Epithelial cell of proximal tubule (primary cell): ENCODE data around the gene ATP11A. TPM values are rescaled to one million over a fixed set of nuclear protein-coding genes. Genes with fewer than 3 reads are reported as not detected.
"Not testable (repeated sequence)": the region's sequence is repeated elsewhere in the genome, so short reads cannot be mapped to it uniquely, and the experiment has no call there.

Experiments used
- DNase-seq: peaks from one replicate; pipeline ENCODE4 v3.0.0-alpha.2; 2011; ENCODE audit warnings: low read depth
- H3K4me3 ChIP-seq: 2 replicates; pipeline ENCODE4 v1.5.1; 2011; ENCODE audit warnings: low read depth, mild to moderate bottlenecking, low read length
- CTCF ChIP-seq: conservative IDR thresholded peaks from 2 replicates; pipeline ENCODE4 v1.5.1; 2012; ENCODE audit warnings: low read depth, mild to moderate bottlenecking, low read length
- total RNA-seq: library from RNA; depleted of rRNA; stranded (reverse); fragments of >200 nt; gene quantifications from 2 replicates; pipeline ENCODE4 v1.2.3, GENCODE V29; 2015

Gene ATP11A
- total RNA-seq, 1 donor from 2014 or later, result 27.2 TPM

GRCh38 chr13:112879283-112879833 is 189.5 kb downstream of the ATP11A start:
- DNase-seq, result no peak
- no peak for TF ChIP-seq CTCF

GRCh38 chr13:112880221-112880641 is 190.4 kb downstream of the ATP11A start:
- H3K4me3 ChIP-seq, result no peak overlapping the region
- no peak for DNase-seq
- TF ChIP-seq CTCF, result no peak

More at GRCh38 chr13:112879283-112879833, 189.5 kb downstream of the ATP11A start:
- H3K4me3 ChIP-seq, result no peak overlapping the region

DNA sequence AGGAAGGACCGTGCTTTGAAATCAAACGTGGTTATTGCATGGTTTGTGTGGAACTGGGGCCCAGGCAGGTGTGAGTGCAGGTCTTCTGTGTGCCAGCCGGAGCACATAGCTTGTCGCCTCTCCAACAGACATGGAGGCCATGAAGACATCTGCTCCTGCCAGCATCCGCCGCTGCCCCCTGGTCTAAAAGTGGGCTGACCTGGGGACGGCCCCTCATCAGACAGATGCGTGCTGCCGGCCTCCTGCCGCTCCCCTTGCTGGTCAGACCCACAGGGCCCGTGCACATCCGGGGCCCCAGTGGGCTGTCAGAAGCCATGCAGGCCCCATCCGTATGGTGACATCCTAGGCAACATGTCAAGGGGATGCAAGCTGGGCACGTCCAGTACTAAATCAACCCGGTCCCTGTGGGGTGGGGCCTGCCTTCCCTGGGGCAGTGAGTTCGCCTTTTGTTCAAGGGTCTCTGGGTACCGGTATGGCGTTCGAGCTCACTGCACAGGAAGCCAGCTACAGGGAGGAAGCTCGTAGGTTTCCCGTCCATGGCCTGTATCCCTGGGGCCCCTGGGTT is 191.2 kb downstream of the ATP11A start:
- no peak for DNase-seq
- TF ChIP-seq CTCF, result no peak
- no peak overlapping the region for H3K4me3 ChIP-seq

DNA sequence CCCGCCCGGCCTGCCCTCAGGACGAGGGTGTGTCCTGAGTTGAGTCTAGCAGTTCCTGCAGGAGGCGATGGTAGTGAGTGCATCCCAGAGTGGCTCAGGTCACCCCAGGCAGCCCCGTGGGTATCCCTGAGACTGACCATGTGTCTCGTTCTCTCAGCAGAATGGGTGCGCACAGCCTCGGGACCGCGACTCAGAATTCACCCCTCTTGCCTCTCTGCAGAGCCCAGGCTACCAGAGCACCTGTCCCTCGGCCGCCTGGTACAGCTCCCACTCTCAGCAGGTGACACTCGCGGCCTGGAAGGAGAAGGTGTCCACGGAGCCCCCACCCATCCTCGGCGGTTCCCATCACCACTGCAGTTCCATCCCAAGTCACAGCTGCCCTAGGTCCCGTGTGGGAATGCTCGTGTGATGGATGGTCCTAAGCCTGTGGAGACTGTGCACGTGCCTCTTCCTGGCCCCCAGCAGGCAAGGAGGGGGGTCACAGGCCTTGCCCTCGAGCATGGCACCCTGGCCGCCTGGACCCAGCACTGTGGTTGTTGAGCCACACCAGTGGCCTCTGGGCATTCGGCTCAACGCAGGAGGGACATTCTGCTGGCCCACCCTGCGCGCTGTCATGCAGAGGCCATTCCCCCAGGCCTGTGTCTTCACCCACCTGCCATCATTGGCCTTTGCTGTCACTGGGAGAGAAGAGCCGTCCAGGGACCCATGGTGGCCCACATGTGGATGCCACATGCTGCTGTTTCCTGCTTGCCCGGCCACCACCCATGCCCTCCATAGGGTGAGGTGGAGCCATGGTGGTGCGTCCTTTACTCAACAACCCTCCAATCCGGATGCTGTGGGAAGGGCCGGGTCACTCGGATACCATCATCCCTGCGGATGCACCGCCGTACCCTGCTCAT is 192.1 kb downstream of the ATP11A start:
- no peak overlapping the region for H3K4me3 ChIP-seq
- no peak for TF ChIP-seq CTCF
- DNase-seq, result no peak

DNA sequence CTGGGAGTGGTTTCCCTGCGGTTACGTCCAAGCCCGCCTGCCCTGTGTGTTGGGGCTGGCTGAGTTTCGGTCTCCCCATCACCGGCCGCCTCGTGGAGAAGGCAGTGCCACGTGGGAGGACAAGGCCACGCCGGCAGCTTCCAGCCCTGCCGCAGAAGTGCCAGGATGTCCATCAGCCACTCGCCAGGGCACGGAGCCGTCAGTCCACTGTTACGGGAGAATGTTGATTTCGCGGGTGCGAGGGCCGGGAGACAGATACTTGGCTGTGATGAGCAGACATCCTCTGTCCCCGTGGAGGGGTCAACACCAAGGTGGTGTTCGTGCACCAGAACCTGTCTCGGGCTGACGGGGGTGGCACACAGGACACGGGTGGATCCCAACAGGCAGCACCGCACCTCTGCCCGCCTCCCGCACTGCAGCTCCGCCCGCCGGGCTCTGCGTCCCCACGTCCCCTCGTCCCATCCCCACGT is 192.8 kb downstream of the ATP11A start:
- TF ChIP-seq CTCF, result no peak
- no peak for DNase-seq
- H3K4me3 ChIP-seq, result no peak overlapping the region

- H3K4me3 ChIP-seq, result no peak overlapping the region
- DNase-seq, result no peak
- TF ChIP-seq CTCF, result no peak
Measured at GRCh38 chr13:112883241-112883945, 193.6 kb downstream of the ATP11A start.

GRCh38 chr13:112884700-112885099 is 194.9 kb downstream of the ATP11A start:
- not testable (repeated sequence) for DNase-seq, H3K4me3 ChIP-seq
